Skin of body (tissue), 2 donors: ENCODE data around the gene RAD50. TPM values are rescaled to one million over a fixed set of nuclear protein-coding genes. Genes with fewer than 3 reads are reported as not detected.

Experiments used
- DNase-seq: peaks from one replicate; lab custom pipeline; 2025; lab: John Stamatoyannopoulos, UW
- total RNA-seq: library from RNA; depleted of rRNA; stranded (reverse); fragments of >200 nt; gene quantifications from one replicate; pipeline ENCODE4 v1.2.3, GENCODE V29; 2014

Gene RAD50
- total RNA-seq, 1 donor from 2014 or later = 30.8 TPM

- DNase-seq = no peak
These were observed 103.1 kb downstream of the RAD50 start for GRCh38 chr5:132659598-132660493.

GRCh38 chr5:132661231-132662003, 104.6 kb downstream of the RAD50 start:
- no peak for DNase-seq

- no peak for DNase-seq
These were observed 105.2 kb downstream of the RAD50 start for GRCh38 chr5:132662004-132662401.

- DNase-seq = no peak
These were observed 106.4 kb downstream of the RAD50 start for GRCh38 chr5:132662925-132663770.

GRCh38 chr5:132663771-132664695, 107.3 kb downstream of the RAD50 start:
- DNase-seq = no peak

- no peak for DNase-seq
These were observed 108.0 kb downstream of the RAD50 start for GRCh38 chr5:132664696-132665209.

- DNase-seq = no peak
These were observed 108.8 kb downstream of the RAD50 start for GRCh38 chr5:132665574-132666080.

GRCh38 chr5:132666310-132667123, 109.7 kb downstream of the RAD50 start:
- DNase-seq = no peak

GRCh38 chr5:132667309-132667708, 110.5 kb downstream of the RAD50 start:
- no peak for DNase-seq

GRCh38 chr5:132667761-132668705, 111.3 kb downstream of the RAD50 start:
- no peak for DNase-seq

- DNase-seq = no peak
These were observed 112.1 kb downstream of the RAD50 start for GRCh38 chr5:132668706-132669454.

- no peak for DNase-seq
These were observed 112.7 kb downstream of the RAD50 start for GRCh38 chr5:132669455-132669820.

- DNase-seq = no peak
These were observed 113.4 kb downstream of the RAD50 start for GRCh38 chr5:132669966-132670882.

- no peak for DNase-seq
These were observed 114.2 kb downstream of the RAD50 start for GRCh38 chr5:132671000-132671399.

- no peak for DNase-seq
These were observed 116.7 kb downstream of the RAD50 start for GRCh38 chr5:132673488-132673887.

GRCh38 chr5:132673939-132674630, 117.3 kb downstream of the RAD50 start, which contains the start of gene IL4:
TSS of gene IL4 (plus strand) at chr5:132673989. CDS start at chr5:132674051, 62 bp downstream.
- no peak for DNase-seq
